ENCODE data around the gene ACOT7.

DNA sequence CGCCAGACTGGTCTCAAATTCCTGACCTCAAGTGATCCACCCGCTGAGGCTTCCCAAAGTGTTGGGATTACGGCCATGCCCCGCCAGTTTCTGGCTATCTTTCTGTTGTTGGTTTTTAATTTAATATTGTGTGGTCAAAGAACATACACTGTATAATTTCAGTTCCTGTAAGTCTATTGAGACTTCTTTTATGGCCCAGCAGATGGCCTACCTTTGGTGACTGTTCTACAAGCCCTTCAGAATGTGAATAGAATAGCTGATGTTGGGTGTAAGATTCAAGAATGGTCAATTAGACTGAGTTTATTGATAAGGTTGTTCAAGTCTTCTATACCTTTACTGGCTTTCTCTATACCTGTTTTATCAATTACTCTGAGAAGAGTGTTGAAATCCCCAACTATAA lies 15.5 kb upstream of the ACOT7 start:
- TF ChIP-seq, protein P1, sequence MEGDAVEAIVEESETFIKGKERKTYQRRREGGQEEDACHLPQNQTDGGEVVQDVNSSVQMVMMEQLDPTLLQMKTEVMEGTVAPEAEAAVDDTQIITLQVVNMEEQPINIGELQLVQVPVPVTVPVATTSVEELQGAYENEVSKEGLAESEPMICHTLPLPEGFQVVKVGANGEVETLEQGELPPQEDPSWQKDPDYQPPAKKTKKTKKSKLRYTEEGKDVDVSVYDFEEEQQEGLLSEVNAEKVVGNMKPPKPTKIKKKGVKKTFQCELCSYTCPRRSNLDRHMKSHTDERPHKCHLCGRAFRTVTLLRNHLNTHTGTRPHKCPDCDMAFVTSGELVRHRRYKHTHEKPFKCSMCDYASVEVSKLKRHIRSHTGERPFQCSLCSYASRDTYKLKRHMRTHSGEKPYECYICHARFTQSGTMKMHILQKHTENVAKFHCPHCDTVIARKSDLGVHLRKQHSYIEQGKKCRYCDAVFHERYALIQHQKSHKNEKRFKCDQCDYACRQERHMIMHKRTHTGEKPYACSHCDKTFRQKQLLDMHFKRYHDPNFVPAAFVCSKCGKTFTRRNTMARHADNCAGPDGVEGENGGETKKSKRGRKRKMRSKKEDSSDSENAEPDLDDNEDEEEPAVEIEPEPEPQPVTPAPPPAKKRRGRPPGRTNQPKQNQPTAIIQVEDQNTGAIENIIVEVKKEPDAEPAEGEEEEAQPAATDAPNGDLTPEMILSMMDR (IDR thresholded peaks at IDR 0.05): peak in 1 of 6 experiments; percentile 7
- TF ChIP-seq POLR2A (IDR thresholded peaks at IDR 0.05): no peak

Measured in esophagus squamous epithelium (tissue), 4 donors.